LNCAP (cell line): Measurements from ENCODE around the gene GDF9.

ENCODE experiments used
- TF ChIP-seq, protein P1 (sequence below): fragments of 450-650 bp; IDR thresholded peaks from 2 replicates; pipeline ENCODE4 v1.5.1; 2017; ENCODE audit warnings: mild to moderate bottlenecking

GDF9 gene

GRCh38 chr5:132821350-132821749 lies 44.9 kb downstream of the GDF9 start:
- TF ChIP-seq, protein P1, sequence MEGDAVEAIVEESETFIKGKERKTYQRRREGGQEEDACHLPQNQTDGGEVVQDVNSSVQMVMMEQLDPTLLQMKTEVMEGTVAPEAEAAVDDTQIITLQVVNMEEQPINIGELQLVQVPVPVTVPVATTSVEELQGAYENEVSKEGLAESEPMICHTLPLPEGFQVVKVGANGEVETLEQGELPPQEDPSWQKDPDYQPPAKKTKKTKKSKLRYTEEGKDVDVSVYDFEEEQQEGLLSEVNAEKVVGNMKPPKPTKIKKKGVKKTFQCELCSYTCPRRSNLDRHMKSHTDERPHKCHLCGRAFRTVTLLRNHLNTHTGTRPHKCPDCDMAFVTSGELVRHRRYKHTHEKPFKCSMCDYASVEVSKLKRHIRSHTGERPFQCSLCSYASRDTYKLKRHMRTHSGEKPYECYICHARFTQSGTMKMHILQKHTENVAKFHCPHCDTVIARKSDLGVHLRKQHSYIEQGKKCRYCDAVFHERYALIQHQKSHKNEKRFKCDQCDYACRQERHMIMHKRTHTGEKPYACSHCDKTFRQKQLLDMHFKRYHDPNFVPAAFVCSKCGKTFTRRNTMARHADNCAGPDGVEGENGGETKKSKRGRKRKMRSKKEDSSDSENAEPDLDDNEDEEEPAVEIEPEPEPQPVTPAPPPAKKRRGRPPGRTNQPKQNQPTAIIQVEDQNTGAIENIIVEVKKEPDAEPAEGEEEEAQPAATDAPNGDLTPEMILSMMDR: no peak

DNA sequence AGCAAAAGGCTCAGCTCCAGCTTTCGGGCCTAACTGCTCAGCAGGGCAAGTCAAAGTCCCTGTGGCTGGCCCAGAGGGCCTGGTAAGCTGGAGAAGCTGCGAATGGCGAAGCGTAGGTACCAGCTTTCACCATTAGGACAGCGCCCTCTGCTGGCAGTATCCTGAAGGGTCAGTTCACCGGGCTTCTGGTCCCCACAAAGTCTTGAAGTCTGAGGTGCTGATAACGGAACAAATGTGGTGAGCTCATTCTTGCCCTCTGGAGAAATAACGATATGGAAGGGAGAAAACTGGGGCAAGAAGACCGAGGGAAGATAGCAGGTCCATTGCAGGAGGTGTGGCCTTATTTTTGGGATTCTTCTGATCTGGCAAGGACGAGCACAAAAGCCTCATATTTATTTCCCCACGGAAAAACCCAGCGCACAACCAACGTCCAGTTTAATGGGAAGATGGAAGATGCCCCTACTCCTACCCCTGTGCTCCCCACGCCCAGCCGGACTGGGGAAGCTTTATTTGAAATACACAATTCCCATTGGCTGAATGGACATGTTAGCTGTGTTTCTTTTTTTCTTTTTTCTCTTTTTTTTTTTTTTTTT lies 46.0 kb downstream of the GDF9 start:
- TF ChIP-seq, protein P1: peak; percentile 89

DNA sequence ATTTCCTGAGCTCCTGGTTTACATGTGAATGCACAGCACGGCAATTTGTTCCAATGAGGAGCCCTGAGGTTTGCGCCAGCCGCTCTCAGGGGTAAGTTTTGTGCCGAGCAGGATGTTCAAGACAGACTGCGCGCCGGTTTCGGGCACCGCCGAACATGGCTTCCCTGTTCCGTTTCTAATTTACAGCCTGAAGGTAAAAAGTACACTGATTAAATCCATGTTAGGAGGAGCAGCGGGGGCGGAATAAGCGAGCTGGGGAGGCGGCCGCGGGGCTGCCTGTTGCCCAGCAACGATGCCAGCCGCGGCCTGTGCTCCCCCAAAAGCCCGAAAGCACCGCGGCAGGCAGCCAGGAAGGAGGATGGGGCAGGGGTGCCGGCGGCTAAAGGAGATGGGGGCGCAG lies 46.8 kb downstream of the GDF9 start:
- TF ChIP-seq, protein P1: no peak

DNA sequence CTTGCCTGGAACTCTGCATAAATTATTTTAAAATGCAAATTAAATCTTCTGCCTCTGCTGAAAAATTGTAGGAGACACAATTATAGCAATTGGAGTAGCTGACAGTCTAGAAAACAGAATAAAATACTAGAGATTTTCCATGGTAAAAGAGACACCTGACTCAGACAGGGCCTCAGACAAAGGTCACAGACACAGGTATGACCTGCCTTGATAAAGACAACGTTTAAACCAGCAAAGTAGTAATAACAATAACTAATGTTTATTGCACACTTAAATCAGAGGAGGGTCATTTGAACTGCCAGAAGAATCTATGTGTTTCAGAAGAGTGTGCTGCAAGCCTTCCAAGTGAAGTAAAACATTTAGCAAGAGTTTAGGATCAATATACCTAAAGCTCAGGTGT lies 49.3 kb downstream of the GDF9 start:
- TF ChIP-seq, protein P1: no peak

DNA sequence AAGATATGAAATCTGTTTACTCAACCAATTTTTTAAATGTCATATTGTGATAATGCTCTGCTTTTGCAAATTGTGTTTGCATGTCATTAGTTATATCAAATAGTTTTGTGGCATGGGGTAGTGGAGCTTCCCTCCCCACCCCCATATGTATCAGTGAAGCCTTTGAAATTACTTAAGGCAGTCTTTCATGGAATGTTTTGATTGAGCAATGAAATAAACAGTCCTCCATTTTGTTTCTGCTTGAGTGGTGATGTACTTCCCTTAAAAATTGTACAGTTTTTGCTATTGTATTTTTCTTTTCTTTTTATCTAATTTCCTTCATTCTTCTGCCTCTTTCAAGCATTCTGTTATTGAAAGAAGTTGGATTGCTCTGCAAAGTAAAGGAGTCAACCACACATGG lies 49.7 kb downstream of the GDF9 start:
- TF ChIP-seq, protein P1: no peak

GRCh38 chr5:132816083-132816482 lies 50.2 kb downstream of the GDF9 start:
- TF ChIP-seq, protein P1: no peak

DNA sequence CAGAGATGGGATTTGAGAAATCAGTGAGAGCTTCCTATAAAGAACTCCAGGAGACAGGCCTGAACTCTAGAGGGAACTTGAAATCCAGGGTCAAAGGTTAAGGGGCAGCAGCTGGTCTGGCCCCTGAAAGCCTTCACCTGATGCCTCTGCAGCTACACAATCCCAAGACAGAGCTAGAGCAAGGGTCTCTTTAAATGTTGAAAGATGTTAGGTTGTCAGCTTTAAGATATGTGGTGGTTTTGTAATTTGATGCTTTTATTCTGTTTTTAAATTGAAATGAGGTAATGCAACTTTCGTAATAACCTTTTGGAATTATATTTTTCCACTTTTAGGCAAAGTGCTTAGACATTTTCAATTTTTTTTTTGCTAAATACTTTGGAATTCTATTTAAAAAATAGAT lies 50.8 kb downstream of the GDF9 start:
- TF ChIP-seq, protein P1: no peak
